HEK293T (cell line): ENCODE measurements around the gene EIF5A.
A peak's percentile ranks its signal among the peaks of the same experiment; 100 is the strongest.

ENCODE experiments used
- CTCF ChIA-PET: fragments of 350-600 bp; formaldehyde crosslinking; extraction: SDS; loops from one replicate; lab custom pipeline; 2021; ENCODE audit warnings: antibody characterized with exemption, inconsistent platforms; lab: Yijun Ruan, JAX
- POLR2A ChIA-PET: fragments of 350-600 bp; formaldehyde crosslinking; extraction: SDS; loops from one replicate; lab custom pipeline; 2020; ENCODE audit warnings: antibody characterized with exemption, inconsistent platforms; lab: Yijun Ruan, JAX
- DNase-seq: peaks from one replicate; pipeline ENCODE4 v3.0.0; 2012; ENCODE audit warnings: mixed read lengths; ENCODE audit errors: extremely low spot score
- ARNT ChIP-seq: fragments of 450-650 bp; IDR thresholded peaks from 2 replicates; pipeline ENCODE4 v1.6.1; 2017; ENCODE audit warnings: mild to moderate bottlenecking
- BHLHE40 ChIP-seq: fragments of 450-650 bp; IDR thresholded peaks from 2 replicates; pipeline ENCODE4 v1.6.1; 2016; ENCODE audit warnings: mild to moderate bottlenecking, moderate library complexity, borderline replicate concordance
- CTBP1 ChIP-seq: fragments of 450-650 bp; IDR thresholded peaks from 2 replicates; pipeline ENCODE4 v1.6.1; 2016; ENCODE audit warnings: borderline replicate concordance
- ELF4 ChIP-seq: fragments of 450-650 bp; IDR thresholded peaks from 2 replicates; pipeline ENCODE4 v1.6.1; 2017; ENCODE audit warnings: antibody characterized with exemption
- FOXA1 ChIP-seq: fragments of 450-650 bp; IDR thresholded peaks from 2 replicates; pipeline ENCODE4 v1.6.1; 2016; ENCODE audit warnings: mild to moderate bottlenecking
- FOXK2 ChIP-seq: fragments of 450-650 bp; IDR thresholded peaks from 2 replicates; pipeline ENCODE4 v1.6.1; 2016; ENCODE audit warnings: mild to moderate bottlenecking
- FOXM1 ChIP-seq: fragments of 450-650 bp; IDR thresholded peaks from 2 replicates; pipeline ENCODE4 v1.6.1; 2017; ENCODE audit warnings: mild to moderate bottlenecking, borderline replicate concordance
- HDGF ChIP-seq: fragments of 450-650 bp; IDR thresholded peaks from 2 replicates; pipeline ENCODE4 v1.6.1; 2017; ENCODE audit warnings: antibody characterized with exemption, borderline replicate concordance
- L3MBTL2 ChIP-seq: fragments of 450-650 bp; conservative IDR thresholded peaks from 2 replicates; pipeline ENCODE4 v1.6.1; 2016; ENCODE audit warnings: mild to moderate bottlenecking
- LEF1 ChIP-seq: fragments of 450-650 bp; IDR thresholded peaks from 2 replicates; pipeline ENCODE4 v1.6.1; 2017; ENCODE audit warnings: mild to moderate bottlenecking, borderline replicate concordance
- NFRKB ChIP-seq: fragments of 450-650 bp; IDR thresholded peaks from 2 replicates; pipeline ENCODE4 v1.6.1; 2016; ENCODE audit warnings: mild to moderate bottlenecking, moderate library complexity
- PKNOX1 ChIP-seq: fragments of 450-650 bp; IDR thresholded peaks from 2 replicates; pipeline ENCODE4 v1.6.1; 2016
- SP1 ChIP-seq: fragments of 450-650 bp; IDR thresholded peaks from 2 replicates; pipeline ENCODE4 v1.6.1; 2017
- SUZ12 ChIP-seq: fragments of 450-650 bp; IDR thresholded peaks from 2 replicates; pipeline ENCODE4 v1.6.1; 2016; ENCODE audit warnings: mild to moderate bottlenecking
- TARDBP ChIP-seq: fragments of 450-650 bp; IDR thresholded peaks from 2 replicates; pipeline ENCODE4 v1.6.1; 2016
- ZNF384 ChIP-seq: fragments of 450-650 bp; IDR thresholded peaks from 2 replicates; pipeline ENCODE4 v1.6.1; 2016

Gene EIF5A

GRCh38 chr17:7328009-7328408 lies 20.6 kb downstream of the EIF5A start:
- TF ChIP-seq FOXK2: no peak
- TF ChIP-seq BHLHE40: no peak
- TF ChIP-seq ARNT: no peak
- TF ChIP-seq ELF4: no peak
- TF ChIP-seq PKNOX1: no peak
- no peak for TF ChIP-seq LEF1
- TF ChIP-seq FOXA1: no peak
- TF ChIP-seq NFRKB: no peak
- no peak for TF ChIP-seq ZNF384
- TF ChIP-seq HDGF: no peak
- no peak for TF ChIP-seq SP1
- CTCF ChIA-PET: no interaction called here
- DNase-seq: no peak
- POLR2A ChIA-PET: interaction anchor here (2.8 to 5.1 kb wide), 2 partner anchors 12 to 17 kb away, joined by 17 to 56 read pairs; partner anchors contain the start of gene GPS2

- ChIA-PET CTCF (interaction anchor here (1.0 to 1.3 kb wide), 4 partner anchors 8 to 151 kb away, joined by 3 to 5 read pairs (median 3); no protein-coding TSS in a partner anchor), POLR2A (interaction anchor here (0.6 to 5.1 kb wide), 30 partner anchors 8 to 360 kb away, joined by 3 to 56 read pairs (median 6); partner anchors contain the start of genes ACADVL, DLG4, DVL2 and GABARAP)
- no peak for DNase-seq
- TF ChIP-seq L3MBTL2 (no peak), FOXM1 (no peak), HDGF (no peak), BHLHE40 (no peak), ZNF384 (no peak), SP1 (no peak), FOXA1 (no peak), TARDBP (no peak), ELF4 (no peak), SUZ12 (no peak), FOXK2 (no peak), NFRKB (no peak), PKNOX1 (no peak), LEF1 (no peak), CTBP1 (no peak), ARNT (no peak)
Observed at GRCh38 chr17:7328840-7329373, 21.5 kb downstream of the EIF5A start, which contains the start of gene NEURL4. NEURL4 (minus strand) TSS chr17:7329335; CDS start chr17:7329312, 23 bp downstream.

- CTCF ChIA-PET: interaction anchor here (0.6 to 1.3 kb wide), 6 partner anchors 9 to 152 kb away, joined by 3 to 5 read pairs (median 3); partner anchors contain the start of gene TMEM95
- POLR2A ChIA-PET: interaction anchor here (0.6 to 5.1 kb wide), 44 partner anchors 9 to 359 kb away, joined by 3 to 56 read pairs (median 4); partner anchors contain the start of genes ACADVL, DLG4, DVL2 and GABARAP
- DNase-seq: peak; percentile 95
- TF ChIP-seq HDGF: peak; percentile 75; the same call in 1 of the 2 replicates
- no peak for TF ChIP-seq SUZ12
- peak; percentile 66; the same call in 1 of the 2 replicates for TF ChIP-seq PKNOX1
Observed at GRCh38 chr17:7329374-7329996, 22.1 kb downstream of the EIF5A start.

GRCh38 chr17:7329997-7330637 lies 22.7 kb downstream of the EIF5A start:
- peak; percentile 79 for DNase-seq
- TF ChIP-seq L3MBTL2 (peak; percentile 68), CTBP1 (no peak)
- ChIA-PET CTCF (interaction anchor here (1.1 to 1.3 kb wide), 4 partner anchors 9 to 25 kb away, joined by 3 to 5 read pairs (median 3); partner anchors contain the start of gene TMEM95), POLR2A (interaction anchor here (0.7 to 5.1 kb wide), 34 partner anchors 10 to 359 kb away, joined by 3 to 56 read pairs (median 4); partner anchors contain the start of genes ACADVL, DLG4, GABARAP and GPS2)

GRCh38 chr17:7330638-7331015 lies 23.2 kb downstream of the EIF5A start:
- CTCF ChIA-PET: no interaction called here
- POLR2A ChIA-PET: interaction anchor here (1.7 to 2.8 kb wide), 5 partner anchors 10 to 254 kb away, joined by 10 to 17 read pairs (median 14); partner anchors contain the start of genes GABARAP and MPDU1
- no peak for TF ChIP-seq L3MBTL2
- no peak for TF ChIP-seq SUZ12
- no peak for TF ChIP-seq ZNF384
- TF ChIP-seq NFRKB: no peak
- TF ChIP-seq FOXK2: no peak
- no peak for TF ChIP-seq PKNOX1
- no peak for TF ChIP-seq HDGF
- no peak for TF ChIP-seq TARDBP
- TF ChIP-seq ARNT: no peak
- no peak for TF ChIP-seq CTBP1
- TF ChIP-seq FOXA1: no peak
- no peak for DNase-seq
